HG03045 (cell line): Measurements from ENCODE around the gene CXCR6.

Source experiments
- ATAC-seq: cut with Tn5 transposase; IDR thresholded peaks from one replicate; pipeline ENCODE4 v1.9.1; 2021; ENCODE audit warnings: mild to moderate bottlenecking, moderate library complexity; ENCODE audit not compliant: unreplicated experiment

CXCR6 gene

DNA sequence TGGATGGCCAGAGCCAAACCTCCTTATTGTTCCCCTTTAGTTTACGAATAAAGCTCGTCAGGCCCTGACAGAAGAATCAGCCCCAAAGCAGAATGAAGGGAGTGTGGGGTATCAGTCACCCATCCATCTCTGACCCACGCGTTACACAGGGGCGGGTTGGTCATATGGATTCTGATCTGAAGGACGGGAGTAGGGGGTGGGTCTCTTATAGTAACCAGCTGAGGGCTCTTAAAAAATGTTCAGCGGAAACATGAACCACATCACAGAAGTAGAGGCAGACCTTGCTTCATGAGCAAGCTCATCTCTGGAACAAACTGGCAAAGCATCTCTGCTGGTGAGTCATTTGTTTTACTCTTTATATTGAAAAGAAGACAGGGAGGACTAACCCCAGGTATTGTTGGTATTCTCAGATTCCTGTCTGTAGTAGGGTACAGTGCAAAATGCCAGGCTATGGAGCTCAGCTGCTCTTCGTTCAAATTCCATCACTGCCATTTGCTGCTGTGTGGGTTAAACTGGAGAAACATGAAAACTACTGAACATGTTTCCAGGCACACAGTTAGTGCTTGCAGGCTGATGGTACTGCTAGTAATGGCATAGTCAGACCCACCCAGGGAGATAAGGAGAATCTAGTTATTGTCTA lies at the start of gene CXCR6:
Gene CXCR6, plus strand, starts transcription at position 258 of the 640 bp plus-strand sequence. CDS start 3,018 bp downstream, outside the sequence.
- no peak for ATAC-seq

- no peak for ATAC-seq
Observed at GRCh38 chr3:45894015-45894414, 49.2 kb upstream of the CXCR6 start.

DNA sequence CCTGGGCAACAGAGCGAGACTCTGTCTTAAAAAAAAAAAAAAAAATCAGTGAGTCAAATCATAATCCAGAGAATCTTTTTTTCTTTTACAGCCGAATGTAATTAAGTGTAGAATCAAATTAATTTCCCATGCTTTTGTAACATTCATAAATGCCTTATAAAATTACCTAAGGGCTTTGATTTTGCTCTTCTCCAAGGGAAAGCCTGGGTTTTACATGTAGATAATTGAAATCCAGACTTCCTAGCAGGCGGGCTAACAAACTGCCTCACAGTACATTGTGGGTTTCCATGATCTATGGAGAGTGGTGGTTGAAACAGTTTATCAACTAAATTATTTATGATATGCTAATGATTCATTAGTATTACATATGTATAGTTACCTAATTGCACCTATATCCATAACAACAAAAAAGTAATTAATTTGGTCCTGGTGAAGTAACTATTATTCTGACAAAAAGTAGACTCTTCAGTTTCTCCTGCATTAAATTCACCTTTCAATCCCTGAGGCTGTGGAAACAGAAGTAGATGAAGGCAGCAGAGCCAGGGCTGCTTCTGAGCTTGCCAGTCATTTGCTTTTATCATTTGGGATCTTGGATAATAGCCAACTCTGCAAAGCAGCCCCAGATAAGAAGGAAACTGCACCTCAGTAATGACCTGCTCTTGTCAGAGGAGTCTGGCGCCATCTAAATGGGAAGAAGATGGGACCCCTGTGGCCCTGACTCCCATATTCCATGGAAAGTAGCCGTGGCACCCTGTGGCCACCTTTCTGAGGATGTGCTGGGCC lies 47.4 kb upstream of the CXCR6 start:
- no peak for ATAC-seq

DNA sequence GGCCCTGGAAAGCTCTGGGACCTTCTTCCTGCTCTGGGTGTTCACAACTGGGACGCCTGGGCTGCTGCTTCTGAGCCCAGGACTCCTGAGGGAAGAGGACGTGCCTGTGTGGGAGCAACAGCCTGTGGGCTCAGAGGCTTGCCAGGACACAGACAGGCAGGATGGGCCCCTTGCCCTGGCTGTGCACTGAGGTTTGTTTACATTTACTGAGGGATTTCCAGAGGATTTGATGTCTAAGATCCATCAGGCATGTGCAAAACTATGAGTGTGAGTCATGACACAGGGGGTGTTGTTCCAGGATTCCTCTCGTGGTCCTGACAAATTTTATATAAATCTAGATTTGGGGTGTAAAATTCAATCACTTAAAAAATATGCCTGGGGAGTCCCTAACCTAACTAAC lies 46.3 kb upstream of the CXCR6 start:
- ATAC-seq, result no peak

DNA sequence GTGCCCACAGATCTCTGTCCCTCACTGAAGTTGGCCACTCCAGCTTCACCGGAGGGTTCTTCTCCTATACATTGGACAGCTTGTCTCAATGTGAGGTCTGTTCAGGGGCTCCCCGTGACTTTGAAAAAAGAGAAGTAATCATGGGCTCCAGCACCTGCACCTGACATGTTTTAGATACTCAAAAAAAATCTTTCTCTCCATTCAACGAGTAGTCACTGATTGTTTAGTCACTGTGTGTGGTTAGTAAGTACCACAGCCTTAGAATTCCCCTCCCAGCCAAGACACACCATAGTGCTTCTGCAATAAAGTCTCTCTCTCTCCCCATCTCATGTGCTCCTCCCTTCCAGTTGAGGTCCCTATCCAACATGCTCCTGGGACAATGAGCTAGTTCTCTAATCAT lies 38.3 kb upstream of the CXCR6 start:
- no peak for ATAC-seq

- no peak for ATAC-seq
Observed at GRCh38 chr3:45905755-45906154, 37.5 kb upstream of the CXCR6 start.

GRCh38 chr3:45906681-45907407 lies 36.4 kb upstream of the CXCR6 start:
- no peak for ATAC-seq

DNA sequence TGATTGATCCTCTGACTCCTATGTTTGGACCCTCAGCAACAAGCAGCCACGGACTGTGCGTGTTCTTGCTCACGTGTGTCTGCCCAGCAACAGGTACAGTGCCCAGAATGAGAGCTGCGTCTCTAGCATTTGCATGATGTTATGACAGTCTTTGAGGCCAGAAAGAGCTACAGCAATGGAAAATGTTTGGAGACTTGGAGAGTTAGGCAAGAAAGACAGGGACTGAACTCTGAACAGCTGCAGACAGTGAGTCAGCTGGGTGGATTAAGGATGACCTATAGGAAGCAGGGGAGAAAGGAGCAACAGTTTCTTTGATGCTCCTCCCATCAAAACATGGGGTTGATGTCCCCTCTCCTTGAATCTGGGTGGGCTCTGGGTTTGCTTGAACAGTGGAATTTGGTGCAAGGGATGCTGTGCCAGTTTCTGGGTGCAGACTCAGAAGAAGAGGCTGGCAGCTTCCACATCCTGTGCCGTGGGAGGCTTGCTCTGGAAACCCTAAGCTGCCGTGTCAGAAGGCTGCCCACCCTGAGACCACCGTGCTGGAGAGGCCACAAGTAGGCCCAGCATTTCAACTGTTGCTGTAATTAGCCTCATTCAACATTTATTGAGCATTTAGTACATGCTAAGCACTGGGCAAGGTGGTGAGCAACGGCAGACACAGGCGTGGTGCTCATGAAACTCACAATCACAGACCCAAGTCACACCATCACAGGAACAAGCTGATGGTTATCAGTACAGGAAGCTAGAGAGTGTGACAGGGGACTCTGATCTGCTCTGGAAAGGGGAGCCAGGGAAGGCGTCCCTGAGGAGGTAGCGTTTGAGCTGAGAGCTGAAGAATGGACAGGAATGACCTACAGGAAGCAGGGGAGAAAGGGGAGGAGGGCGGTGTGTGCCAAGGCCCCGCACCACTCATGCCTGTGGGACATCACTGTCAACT lies 35.2 kb upstream of the CXCR6 start:
- no peak for ATAC-seq

- no peak for ATAC-seq
Observed at GRCh38 chr3:45908761-45909160, 34.5 kb upstream of the CXCR6 start.

GRCh38 chr3:45909542-45909941 lies 33.7 kb upstream of the CXCR6 start:
- no peak for ATAC-seq

DNA sequence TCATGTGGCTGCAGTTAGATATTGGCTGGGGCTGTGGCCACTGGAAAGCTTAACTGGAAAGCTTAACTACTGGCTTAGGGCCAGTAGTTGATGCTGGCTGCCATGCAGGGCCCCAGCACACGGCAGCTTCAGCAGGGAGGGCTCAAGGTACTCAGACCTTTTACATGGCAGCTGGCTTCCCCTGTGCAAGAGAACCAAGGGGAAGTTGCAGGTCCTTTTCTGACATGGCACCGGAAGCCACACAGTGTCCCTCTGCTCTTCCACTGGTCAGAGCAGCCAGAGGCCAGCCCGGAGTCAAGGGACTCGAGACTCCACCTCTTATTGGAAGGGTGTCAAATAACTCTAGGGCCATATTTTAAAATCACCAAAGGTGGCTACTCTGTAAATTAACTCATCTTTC lies 32.4 kb upstream of the CXCR6 start:
- ATAC-seq, result no peak

DNA sequence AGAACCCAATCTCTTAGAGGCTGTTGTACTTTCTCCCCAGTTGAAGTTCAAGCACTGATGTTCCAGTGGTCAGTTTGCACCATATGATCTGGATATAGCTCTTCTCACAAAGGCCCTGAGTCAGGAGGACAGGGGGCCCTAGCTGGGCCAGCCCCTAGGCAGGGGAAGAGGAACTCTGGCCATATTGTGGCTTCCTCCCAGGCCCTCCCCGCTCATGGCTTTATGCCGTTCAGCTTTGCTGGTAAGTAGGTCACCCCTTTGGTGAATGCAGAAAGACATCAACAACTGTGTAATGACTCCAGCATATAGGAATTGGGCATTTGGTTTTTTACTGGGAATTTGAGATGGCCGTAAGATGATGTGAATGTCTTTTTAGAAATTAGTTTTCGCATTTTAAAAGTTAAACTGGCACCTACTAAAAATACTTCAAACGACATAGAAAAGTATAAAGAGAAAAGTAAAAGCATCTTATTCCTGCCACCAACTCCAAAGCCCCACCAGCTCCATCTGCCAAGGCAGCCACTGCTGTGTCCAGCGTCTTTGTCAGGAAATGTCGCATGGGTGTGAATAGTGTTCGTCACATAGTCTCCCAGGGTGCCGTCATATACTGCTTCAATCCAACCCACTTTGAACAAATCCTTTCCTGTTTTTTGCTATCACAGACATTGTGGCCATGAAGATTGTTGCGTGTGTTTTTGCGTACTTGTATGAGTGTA lies 31.6 kb upstream of the CXCR6 start:
- no peak for ATAC-seq

GRCh38 chr3:45912435-45912834 lies 30.8 kb upstream of the CXCR6 start:
- ATAC-seq, result no peak

DNA sequence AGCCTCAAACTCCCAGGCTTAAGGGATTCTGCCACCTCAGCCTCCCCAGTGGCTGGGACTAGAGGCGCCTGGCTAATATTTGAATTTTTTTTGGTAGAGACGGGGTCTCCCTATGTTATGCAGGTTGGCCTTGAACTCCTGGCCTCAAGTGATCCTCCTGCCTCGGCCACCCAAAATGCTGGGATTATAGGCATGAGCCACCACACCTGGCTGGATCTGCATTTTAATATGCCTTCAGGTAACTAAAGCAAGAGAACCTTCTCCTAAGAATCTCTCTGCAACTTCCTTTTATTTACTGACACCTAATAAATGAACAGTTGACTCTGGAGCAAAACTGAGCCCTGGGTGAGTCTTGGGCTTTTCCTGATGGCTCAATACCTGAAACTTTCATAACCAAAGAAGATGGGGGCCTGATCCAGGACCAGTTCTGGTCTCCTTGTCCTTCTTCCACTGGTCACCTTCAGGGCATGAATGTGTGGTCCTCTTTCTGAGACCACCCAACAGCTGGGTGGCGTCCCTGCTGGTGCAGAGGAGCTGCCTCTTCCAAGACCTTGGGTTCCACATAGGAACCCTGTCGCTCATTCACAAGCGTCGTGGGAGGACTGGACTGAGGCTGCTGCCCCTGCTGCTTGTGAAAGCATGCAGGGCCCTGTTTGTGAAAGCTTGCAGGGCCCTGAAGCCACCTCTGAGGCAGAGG lies 28.8 kb upstream of the CXCR6 start:
- ATAC-seq, result no peak

GRCh38 chr3:45915059-45915439 lies 28.2 kb upstream of the CXCR6 start:
- no peak for ATAC-seq

GRCh38 chr3:45915518-45916231 lies 27.6 kb upstream of the CXCR6 start:
- peak; percentile 89 for ATAC-seq

DNA sequence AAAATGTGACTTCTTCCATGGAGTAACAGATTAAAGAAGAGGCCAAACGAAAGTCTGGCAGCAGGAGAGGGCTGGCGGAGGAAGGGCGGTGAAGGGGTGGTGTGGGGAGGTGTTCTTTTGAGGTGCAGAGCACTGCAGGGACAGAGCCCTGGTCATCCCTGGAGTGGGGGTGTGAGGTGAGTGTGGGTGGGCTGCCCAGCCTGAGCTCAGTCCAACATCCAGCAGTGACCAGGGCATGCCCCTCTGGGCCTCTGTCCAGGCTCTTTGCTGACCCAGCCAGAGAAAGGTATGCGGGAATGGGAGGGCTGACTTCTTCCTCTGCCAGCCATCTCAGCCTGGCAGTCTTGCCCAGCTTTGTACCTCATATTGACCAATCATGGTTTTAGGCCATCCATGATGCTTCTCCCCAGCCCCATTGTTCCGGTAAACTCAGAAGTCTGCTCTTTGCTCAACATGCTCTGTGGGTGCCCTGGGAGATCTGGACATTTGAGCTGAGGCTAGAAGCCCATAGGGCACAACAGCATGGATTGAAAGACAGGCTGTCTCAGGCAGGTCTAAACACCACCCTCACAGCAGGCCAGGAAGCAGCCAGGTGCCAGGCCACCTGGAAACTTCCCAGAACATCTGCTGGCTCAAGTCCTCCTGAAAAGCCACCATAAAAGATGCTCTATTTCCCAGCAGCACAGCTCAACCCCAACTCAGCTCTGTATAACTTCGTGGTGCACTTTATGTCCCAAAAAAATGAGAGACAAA lies 25.9 kb upstream of the CXCR6 start:
- no peak for ATAC-seq
